Activated T-cell treated with anti-CD3 and anti-CD28 coated beads for 48 hours (primary cell): ENCODE results near the gene DRAXIN.
A peak's percentile ranks its signal among the peaks of the same experiment; 100 is the strongest.

Experiments
- DNase-seq: peaks from one replicate; pipeline ENCODE4 v3.0.0-alpha.2; 2020; ENCODE audit warnings: low read depth

The DRAXIN gene

DNA sequence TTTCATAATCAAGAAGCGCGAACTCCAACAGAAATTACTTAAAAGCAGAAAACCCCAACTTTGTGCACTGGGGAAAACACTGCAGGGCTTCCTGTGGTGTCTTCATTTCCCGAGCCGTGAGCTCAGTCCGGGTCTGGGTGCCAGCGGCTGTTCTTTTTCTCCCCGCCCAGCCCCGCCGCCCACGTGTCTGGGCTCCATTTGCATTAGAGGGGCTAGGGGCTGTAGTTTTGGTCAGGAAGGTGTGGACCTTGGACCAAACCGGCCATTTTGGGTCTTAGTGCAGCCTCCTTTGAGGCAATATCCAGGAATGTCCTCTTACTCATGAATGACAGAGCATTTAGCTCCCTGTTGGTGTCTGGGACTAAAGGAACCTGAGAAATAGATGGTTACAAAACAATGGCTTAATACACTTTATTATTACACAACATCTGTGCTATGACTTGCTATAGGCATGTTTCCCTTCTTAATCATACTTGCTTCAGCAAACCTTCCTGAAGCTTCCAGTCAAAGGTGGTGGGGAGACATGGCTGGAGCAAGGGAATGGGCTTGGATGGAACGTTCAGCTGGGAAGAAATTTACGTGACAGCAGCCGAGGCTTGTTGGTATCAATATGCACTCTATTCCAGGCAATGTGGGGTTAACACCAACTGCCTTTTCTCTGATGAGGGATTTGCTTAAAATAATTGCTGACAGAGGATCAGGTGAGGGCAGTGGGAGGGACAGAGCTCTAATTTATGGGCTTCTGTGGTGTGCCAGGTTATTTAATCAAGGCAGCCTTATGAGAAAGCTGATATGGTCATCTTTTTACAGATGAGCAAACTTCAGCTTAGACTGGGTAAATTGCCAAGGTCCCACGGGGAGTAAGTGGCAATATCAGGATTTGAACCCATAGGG, 45.5 kb downstream of the DRAXIN start:
- no peak for DNase-seq

DNA sequence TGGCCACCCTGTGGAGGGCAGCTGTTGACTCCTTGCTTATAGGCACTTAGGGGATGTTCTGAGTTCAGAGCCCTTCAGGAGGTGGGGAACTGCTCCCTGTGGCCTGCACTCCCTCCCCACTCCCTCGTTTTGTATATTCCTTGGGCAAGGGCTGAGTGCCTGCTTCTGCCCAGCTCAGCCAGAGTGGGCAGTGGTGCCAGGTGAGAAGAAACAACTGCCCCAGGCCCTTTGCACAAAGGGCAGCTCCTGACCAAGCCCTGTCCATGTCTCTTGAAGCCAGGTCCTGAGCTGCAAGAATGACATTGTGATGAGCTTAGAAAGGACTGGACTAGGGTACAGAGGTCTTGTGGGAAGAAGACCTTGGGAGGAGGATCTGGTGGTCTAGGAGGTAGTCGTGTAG, 46.6 kb downstream of the DRAXIN start:
- no peak for DNase-seq

DNA sequence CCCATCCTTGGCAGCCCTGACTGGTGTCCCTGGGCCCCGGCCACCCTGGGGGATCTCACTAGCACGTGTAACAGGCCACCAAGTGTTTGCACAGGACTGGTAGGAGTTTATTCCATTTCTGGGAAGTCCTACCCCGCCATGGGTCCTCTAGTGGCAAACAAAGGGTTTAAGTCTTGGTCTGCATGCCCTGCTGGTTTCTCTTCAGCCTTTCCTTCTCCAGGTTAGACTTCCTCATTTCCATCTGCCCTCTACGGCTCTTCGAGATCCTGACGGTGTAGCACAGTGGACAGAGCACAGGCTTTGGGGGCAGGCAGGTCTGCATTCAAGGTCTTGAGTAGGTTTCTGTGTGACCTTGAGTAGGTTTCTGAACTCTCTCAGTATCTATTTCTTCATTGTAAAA, 47.3 kb downstream of the DRAXIN start:
- DNase-seq, result no peak

DNA sequence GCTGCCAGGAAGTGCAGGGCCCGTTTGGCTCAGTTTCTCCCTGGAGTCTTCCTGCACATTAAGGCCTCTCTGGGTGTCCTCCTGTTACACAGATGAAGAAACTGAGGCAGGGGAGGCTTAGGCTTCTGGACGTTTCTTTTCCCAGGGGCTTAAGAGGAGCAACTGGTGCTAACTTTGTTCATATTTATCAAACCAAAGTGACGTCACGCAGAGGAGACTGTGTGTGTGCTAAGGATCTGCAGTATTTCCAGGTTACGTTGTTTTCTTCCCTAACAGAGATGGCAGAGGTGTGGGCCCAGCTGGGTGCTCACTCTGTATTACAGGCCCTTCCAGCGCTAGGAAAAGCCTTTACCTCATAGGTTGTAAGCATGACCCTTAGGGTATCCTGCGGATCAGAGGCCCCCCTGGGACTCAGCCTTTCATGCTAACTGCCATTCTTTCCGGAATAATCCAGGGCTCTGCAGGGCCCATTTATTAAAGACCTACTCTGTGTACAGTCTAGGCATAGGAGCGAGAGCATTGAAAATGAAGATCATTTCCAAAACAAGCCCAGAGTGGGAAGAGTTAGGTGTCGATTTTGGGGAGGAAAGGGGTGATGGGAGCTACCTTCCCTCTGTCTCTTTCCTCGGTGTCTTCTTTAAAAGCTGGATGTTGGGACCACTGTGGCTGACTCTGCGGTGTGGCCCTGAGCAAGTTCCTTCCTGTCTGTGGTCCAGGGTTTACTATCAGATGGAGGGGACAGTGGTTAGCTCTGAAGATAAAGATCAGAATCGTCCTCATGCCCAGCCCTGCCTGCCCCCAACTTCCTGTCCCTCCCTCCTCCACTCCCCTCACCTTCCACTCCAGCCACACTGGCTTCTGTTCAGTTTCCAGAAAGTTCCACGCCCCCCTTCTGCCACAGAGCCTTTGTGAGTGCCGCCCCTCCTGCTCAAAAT, 49.0 kb downstream of the DRAXIN start:
- no peak for DNase-seq

DNA sequence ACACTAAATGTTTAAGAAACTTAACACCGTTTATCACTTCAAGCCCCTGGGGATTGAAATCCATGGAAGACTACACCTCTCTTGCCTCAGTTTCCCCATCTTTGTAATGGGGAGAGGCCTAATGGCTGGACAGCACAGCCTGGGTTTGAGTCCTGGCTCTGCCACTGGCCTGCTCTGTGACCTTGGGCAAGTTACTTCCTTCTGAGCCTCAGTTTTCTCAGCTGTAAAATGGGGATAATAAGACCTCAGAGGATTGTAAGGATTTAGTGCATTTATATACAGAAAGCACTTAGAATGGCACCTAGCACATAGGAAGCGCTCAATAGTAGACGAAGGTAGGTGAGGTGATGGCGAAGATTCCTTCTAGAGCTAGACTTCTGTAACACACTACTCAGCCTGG, 50.0 kb downstream of the DRAXIN start:
- no peak for DNase-seq

DNA sequence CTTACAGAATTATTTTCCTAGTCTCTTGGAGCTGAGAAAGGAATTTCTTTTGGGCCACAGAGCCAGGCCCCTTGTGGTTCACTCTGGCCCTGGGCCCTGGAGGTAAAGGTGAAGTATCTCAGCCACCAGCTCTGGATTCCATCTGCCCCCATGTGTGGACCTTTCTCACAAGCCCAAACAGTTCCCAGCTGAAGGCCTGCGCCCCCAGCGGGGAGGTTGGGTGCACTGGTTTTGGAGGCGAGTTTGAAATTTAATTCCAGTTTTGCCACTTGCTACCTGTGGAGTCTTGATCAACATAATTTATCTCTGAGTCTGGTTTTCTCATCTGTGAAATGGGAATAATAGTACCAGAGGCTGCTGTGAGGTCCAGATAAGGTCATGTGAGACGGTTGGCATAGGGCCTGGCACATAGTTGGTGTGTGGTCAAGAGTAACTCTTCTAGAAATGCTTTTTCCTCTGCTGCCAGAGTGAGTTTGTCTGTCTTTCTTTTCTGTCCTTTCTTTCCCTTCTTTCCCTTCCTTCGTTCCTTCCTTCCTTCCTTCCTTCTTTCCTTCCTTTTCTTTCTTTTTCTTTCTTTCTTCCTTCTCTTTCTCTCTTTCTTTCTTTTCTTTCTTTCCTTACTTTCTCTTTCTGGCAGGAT, 50.5 kb downstream of the DRAXIN start:
- no peak for DNase-seq

DNA sequence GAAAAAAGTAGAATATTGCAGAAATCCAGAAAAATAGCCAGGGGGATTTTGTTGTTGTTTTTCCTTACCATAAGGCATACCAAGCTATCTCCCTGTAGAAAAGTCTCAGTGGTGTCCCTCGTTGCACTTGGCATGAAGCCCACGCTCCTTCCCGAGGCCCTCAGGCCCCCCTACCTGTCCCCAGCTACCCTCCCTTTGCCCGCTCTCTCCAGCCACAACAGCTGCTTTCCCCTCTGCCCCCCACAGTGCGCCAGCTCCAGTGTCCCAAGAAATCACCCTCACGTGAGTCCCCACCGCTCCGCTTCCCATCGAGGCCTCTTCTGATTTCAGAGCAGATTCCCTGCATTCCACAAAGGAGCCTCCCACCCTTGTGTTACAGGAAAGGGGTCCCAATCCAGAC, 52.8 kb downstream of the DRAXIN start:
- no peak for DNase-seq

DNA sequence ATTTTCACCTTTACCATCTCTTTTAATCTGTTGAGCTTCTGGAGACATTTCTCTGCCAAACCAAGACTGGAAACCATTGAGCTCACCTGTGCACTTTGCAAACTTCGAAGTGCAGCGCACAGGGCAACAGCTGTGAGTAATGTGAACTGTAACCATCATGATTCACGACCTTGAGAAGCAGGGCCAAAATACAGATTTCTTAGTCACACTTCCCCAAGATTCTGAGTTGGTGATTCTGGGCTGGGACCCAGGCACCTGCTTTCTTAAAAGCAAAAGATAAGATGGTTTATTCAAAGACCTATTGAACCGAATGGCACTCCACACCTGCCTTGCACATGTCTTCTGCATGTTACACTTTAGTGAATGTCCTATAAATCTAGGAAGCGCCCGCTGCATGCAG, 54.6 kb downstream of the DRAXIN start:
- no peak for DNase-seq

DNA sequence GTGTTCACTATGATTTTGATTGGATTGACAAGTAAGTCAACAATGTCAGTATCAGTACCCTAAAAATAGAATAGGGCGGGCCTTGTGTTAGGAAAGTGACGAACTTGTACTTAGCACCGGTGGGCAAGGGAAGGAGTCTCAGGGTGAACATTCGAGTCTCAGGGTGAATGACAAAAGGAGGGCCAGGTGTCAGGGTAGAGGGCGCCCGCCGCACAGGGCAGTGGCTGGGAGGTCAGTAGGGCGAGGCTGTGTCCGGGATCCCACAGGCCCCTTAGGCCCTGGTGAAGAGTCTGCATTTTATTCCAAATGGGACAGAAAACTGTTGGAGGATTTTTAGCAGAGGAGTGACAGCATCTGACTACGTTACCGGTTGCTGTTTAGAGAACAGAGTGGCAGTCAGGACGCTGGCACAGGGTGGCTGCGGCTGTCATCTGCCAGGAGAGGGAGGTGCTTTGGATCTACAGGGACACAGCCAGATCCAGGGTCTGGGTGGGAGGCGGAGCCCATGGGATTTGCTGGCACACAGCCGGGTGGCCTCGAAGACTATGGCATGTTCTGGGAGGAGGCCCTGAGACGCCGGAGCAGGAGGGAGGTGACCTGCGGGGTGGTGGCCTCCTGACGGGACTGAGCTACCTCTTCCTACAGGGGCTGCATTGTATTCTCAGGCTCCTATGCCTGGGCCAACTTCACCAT, 55.4 kb downstream of the DRAXIN start:
- DNase-seq, result no peak

DNA sequence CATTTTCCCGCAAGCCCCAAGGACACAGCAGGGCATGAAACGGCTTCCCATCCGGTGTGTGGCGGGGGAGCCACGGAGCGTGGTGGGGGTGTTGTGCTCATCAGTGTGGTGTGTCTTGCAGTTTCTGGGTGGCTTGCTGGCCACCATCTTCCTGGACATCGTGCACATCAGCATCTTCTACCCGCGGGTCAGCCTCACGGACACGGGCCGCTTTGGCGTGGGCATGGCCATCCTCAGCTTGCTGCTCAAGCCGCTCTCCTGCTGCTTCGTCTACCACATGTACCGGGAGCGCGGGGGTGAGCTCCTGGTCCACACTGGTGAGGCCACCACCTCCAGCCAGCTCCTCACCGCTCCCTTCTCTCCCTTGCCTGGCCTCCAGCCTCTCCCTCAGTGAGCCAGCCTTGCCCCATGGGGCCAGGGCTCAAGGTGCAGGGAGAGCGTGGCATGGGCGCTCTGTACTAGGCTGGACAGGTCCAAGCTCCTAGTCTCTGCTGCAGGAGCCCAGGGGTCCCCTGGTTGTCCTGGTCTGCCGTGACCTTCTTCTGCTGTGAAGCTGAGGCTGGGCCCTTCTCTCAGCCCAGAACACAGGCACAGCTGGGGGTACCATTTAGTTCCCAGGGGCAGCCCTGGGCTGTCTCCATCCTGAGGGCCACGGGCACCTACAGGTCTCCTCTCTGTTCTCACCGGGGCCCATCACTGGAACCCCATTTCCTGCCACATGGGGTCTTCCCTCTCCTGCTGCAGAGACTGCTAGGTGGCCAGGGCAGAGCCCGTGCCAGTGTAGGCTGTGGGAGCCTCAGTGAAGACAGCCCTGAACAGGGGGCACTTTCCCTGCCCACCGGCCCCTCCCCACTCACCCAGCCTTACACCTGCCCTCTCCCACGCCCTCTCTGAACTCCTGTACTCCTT, 57.0 kb downstream of the DRAXIN start:
- DNase-seq, result no peak

DNA sequence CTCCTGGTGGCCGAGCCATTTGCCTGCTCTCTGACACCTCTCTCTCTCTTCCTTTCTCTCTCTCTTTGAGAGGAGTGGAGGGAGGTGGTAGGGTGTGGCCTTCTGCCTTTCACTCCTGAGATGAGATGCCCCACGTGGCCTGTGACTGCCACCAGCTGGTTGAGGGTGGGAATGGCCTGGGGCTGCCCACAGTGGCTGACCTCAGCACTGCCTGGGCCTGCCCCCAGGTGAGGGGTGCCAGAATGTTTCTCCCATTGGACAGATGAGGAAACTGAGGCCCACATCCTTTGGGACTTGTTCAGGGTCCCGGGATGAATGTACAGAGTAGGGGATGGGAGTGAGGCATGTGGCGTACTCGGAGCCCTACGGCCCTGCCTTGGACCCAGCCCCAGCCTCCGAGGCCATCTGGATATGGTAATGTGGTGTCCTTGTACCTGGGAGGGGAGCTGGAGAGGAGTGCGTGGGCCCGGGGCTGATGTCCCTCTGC, 57.7 kb downstream of the DRAXIN start:
- DNase-seq, result peak; percentile 47

DNA sequence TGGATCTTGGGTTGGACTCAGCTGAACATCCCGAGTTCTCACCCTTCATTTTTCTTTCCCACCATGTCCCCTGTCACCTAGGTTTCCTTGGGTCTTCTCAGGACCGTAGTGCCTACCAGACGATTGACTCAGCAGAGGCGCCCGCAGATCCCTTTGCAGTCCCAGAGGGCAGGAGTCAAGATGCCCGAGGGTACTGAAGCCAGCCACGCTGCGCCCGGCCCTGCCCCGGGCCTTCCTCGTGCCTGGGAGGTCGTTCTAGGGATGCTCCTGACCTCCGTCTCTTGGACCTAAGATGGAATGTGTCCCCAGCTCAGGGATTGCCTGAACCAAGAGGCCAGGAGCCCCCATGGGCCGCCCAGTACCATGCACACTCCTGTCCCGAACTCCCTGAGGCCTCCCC, 58.5 kb downstream of the DRAXIN start:
- DNase-seq, result no peak

DNA sequence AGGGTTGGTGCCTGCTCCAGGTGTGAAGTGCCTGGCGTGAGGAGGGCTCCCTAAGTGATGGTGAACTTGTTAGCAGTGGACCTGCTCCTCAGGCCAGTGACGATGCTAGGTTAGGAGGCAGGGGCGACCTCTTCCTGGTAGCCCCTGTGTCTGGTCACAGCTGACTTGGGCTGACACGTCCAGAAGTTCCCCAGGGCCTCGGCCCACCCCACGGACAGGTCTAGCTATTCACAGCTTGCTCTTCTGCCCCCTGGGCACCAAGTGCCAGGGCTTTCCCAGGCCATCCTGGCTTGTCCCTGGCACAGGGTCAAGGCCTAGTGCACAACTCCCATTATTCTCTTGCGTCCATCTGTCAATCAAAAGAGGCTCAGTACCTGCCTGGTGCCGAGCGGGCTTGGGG, 59.6 kb downstream of the DRAXIN start:
- no peak for DNase-seq

DNA sequence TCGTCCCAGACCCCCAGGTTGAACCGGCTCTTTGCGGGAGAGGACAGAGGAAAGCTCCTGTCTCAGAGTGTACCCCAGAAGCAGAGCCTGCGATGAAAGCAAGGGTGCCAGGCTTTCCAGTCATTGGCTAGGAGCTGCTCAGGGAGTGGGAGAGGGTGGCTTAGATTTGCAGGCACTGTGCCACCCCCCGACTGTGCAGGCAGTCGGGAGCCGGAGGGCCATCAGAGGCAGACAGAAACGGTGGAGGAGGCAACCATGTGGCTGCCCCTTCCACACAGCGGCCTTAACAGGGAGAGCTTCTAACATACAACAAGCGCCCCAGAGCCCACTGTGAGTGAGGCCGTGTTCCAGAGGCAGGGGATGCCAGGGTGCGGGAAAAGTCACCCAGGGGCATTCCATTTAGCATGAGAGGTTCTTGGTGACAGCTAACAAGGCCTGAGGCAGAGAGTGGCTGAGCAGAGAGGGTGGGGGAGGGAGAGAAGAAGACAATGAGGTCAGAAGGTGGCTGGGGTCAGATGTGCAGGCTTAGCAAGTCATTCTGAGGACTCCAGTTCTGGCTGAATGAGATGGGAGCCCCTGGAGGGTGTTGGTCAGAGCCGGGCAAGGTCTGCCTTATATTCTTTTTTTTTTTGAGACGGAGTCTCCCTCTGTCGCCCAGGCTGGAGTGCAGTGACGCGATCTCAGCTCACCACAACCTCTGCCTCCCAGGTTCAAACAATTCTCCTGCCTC, 61.0 kb downstream of the DRAXIN start:
- no peak for DNase-seq

DNA sequence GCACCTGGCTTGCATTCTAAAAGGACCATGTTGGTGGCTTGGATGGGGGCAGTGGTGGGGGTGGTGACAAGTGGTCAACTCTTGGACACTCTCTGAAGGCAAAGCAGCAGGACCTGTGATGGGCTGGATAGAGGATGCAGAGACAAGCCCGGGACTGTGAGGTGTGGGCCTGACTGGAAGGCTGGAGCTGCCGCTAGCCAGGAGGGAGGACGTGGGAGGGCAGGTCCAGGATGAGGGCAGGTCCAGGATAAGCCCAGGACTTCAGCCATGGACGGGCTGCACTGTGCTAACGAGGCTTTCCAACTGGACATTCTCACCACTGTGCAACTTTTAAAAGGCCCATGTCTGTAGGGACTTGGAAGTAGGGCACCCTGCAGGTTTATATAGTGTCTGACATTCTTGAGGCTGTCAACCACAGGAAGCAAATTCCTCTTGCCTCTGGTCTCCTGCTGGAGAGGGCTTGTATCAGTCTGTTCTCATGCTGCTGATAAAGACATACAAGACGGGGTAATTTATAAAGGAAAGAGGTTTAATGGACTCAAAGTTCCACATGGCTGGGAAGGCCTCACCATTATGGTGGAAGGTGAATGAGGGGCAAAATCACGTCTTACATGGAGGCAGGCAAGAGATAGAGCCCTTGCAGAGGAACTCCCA, 62.2 kb downstream of the DRAXIN start:
- DNase-seq, result no peak

DNA sequence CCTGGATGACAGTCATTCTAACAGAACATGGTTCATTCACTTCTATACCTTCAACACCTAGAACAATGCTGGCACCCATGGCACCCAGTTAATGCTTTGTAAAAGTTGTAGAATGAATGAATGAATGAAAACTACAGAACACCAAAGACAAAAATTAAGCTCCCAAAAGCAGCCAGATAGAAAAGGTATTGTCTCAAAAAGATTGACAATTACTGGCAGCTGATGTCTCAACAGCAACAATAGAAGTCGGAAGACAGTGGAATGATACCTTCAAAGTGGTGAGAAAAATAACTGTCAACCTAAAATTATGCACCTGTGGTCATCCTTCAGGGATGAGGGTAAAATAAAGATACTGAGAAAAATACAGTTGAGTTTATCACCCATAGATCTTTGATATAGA, 65.5 kb downstream of the DRAXIN start:
- no peak for DNase-seq

DNA sequence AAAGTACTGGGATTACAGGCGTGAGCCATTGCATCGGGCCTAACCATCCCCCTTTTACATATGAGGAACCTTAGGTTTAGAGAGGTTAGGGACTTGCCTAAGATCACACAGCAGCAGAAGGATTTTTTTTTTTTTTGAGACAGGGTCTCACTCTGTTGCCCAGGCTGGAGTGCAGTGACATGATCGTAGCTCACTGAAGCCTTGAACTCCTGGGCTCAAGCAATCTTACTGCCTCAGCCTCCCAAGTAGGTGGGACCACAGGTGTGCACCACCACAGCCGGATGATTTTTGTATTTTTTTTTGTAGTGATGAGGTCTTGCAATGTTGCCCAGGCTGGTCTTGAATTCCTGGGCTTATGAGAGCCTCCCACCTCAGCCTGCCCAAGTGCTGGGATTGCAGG, 68.3 kb downstream of the DRAXIN start:
- no peak for DNase-seq

DNA sequence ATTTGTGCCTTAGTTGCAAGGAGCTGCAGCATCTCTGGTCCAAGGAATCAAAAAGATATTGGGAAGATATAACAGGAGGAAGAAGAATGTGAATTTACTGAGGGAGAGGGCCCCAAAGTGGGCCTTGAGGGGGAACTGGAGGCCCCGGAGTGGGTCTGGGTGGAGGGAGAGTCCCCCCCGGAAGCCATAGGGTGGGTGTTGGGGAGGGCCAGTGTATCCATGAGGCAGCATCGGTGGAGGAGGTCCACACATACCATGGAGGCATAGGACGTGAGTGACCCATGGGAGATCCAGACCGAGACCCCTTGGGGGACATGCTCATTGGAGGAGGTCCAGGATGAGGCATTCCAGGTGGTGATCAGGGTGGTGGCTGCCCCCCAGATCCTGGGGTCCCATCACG, 69.8 kb downstream of the DRAXIN start:
- DNase-seq, result no peak

DNA sequence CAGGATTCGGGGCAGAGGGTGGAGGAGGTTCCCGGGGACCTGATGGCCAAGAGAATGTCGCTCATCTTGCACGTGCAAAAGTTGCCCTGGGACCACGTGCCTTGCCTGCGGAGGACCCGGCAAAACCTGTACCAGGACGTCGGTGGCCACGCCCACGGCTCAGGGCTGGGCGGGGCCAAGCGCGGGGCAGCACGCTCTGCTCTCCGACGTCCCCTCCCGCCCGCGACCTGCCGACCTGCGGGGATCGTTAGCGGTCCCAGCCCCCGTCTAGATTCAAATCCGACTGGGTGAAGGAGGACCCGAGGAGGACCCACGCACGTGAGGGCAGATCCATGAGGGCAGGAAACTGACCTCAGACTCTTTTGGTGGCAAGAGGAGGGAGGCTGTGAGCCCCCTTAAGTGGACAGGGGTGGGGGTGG, 70.5 kb downstream of the DRAXIN start, which contains the start of gene C1orf167:
Gene C1orf167 (plus strand): TSS at position 206 of the 419 bp plus-strand sequence. CDS start 2,208 bp downstream, outside the sequence.
- DNase-seq, result peak; percentile 45
